ENCODE data around the gene F5.

The F5 gene

GRCh38 chr1:169473347-169473746, 112.9 kb downstream of the F5 start:
- no peak for DNase-seq

GRCh38 chr1:169472738-169473137, 113.5 kb downstream of the F5 start:
- no peak for DNase-seq

GRCh38 chr1:169468982-169469381, 117.3 kb downstream of the F5 start:
- no peak for DNase-seq

- no peak for DNase-seq
Measured at GRCh38 chr1:169466259-169467230, 119.7 kb downstream of the F5 start.

GRCh38 chr1:169465281-169465680, 121.0 kb downstream of the F5 start:
- DNase-seq: no peak
